HepG2 (cell line): ENCODE results near the gene DCDC2. TPM values are rescaled to one million over a fixed set of nuclear protein-coding genes. Genes with fewer than 3 reads are reported as not detected.

Experiments
- BORCS8-MEF2B ChIP-seq: sonication (generic); formaldehyde crosslinking; IDR thresholded peaks from 2 replicates; pipeline ENCODE4 v1.8.0; 2022; ENCODE audit warnings: mild to moderate bottlenecking, missing genetic modification reagents
- CBFB ChIP-seq: sonication (generic); formaldehyde crosslinking; IDR thresholded peaks from 2 replicates; pipeline ENCODE4 v1.4.0; 2020; ENCODE audit warnings: missing genetic modification reagents
- FOXK1 ChIP-seq: sonication (generic); formaldehyde crosslinking; IDR thresholded peaks from 2 replicates; pipeline ENCODE4 v1.4.0; 2020; ENCODE audit warnings: low read depth, missing genetic modification reagents, borderline replicate concordance
- FOXK2 ChIP-seq: fragments of 450-650 bp; IDR thresholded peaks from 2 replicates; pipeline ENCODE4 v1.6.1; 2016
- HOXA3 ChIP-seq: sonication (generic); formaldehyde crosslinking; IDR thresholded peaks from 2 replicates; pipeline ENCODE4 v1.5.0; 2020; ENCODE audit warnings: missing genetic modification reagents
- HOXD1 ChIP-seq: sonication (generic); formaldehyde crosslinking; IDR thresholded peaks from 2 replicates; pipeline ENCODE4 v1.5.0; 2020; ENCODE audit warnings: missing genetic modification reagents
- PITX1 ChIP-seq: sonication (generic); formaldehyde crosslinking; IDR thresholded peaks from 2 replicates; pipeline ENCODE4 v1.5.1; 2020; ENCODE audit warnings: mild to moderate bottlenecking, missing genetic modification reagents
- SMC3 ChIP-seq: IDR thresholded peaks from 2 replicates; pipeline ENCODE4 v1.6.1; 2011; ENCODE audit warnings: low read length, improper control_type of control experiment
- SRSF9 ChIP-seq: fragments of 200-400 bp; formaldehyde crosslinking; IDR thresholded peaks from 2 replicates; pipeline ENCODE4 v1.6.1; 2018; ENCODE audit warnings: borderline replicate concordance, mild to moderate bottlenecking, low read depth, low read length; ENCODE audit not compliant: insufficient read depth, poor library complexity, severe bottlenecking
- STAT5B ChIP-seq: sonication (generic); formaldehyde crosslinking; IDR thresholded peaks from 2 replicates; pipeline ENCODE4 v1.4.0; 2020; ENCODE audit warnings: missing genetic modification reagents
- ZEB1 ChIP-seq: IDR thresholded peaks from 2 replicates; pipeline ENCODE4 v1.6.1; 2012; ENCODE audit warnings: mild to moderate bottlenecking, low read depth, inconsistent platforms; ENCODE audit not compliant: insufficient replicate concordance
- ZNF451 ChIP-seq: sonication (generic); formaldehyde crosslinking; IDR thresholded peaks from 2 replicates; pipeline ENCODE4 v1.5.0; 2020; ENCODE audit warnings: mild to moderate bottlenecking, missing genetic modification reagents
- ZNF468 ChIP-seq: sonication (generic); formaldehyde crosslinking; IDR thresholded peaks from 2 replicates; pipeline ENCODE4 v1.8.0; 2022; ENCODE audit warnings: mild to moderate bottlenecking, moderate library complexity, missing genetic modification reagents
- ZNF558 ChIP-seq: sonication (generic); formaldehyde crosslinking; IDR thresholded peaks from 2 replicates; pipeline ENCODE4 v1.9.0; 2022; ENCODE audit warnings: mild to moderate bottlenecking, missing genetic modification reagents, borderline replicate concordance
- polyA plus RNA-seq, 8 experiments: library from polyadenylated mRNA; depleted of rRNA in 3 of 8; stranded (reverse) in 7 of 8; unstranded in 1 of 8; fragments of >200 nt; fragmentation: Illumina TruSeq in 4 of 8; extraction: Trizol in 4 of 8; gene quantifications; 2 replicates each; pipeline versions ENCODE4 v1.2.1 to v1.2.3, GENCODE V29; 2011 to 2016; ENCODE audit warnings: low read depth in 4 of 8, missing spikeins in 1 of 8, mixed read lengths in 1 of 8; ENCODE audit not compliant: insufficient read depth in 1 of 8
- total RNA-seq, 5 experiments: library from RNA; depleted of rRNA; stranded (reverse); fragments of >200 nt; fragmentation: Illumina TruSeq; extraction: Trizol; gene quantifications; 2 replicates each; pipeline ENCODE4 v1.2.3, GENCODE V29; 2016; ENCODE audit warnings: low read depth in 1 of 5
- TF ChIP-seq, protein P1 (sequence below): sonication (generic); formaldehyde crosslinking; IDR thresholded peaks from 2 replicates; pipeline ENCODE4 v1.4.0; 2020; ENCODE audit warnings: missing genetic modification reagents, low read depth, mild to moderate bottlenecking, borderline replicate concordance
- TF ChIP-seq, protein P2 (sequence below): sonication (generic); formaldehyde crosslinking; IDR thresholded peaks from 2 replicates; pipeline ENCODE4 v1.8.0; 2022; ENCODE audit warnings: mild to moderate bottlenecking, missing genetic modification reagents, borderline replicate concordance
- TF ChIP-seq, protein P3 (sequence below): IDR thresholded peaks from 2 replicates; pipeline ENCODE4 v1.6.1; 2016; ENCODE audit warnings: mild to moderate bottlenecking, missing biosample characterization, missing genetic modification reagents
- TF ChIP-seq, protein P4 (sequence below): sonication (generic); formaldehyde crosslinking; IDR thresholded peaks from 2 replicates; pipeline ENCODE4 v1.4.0; 2020; ENCODE audit warnings: missing genetic modification reagents
- TF ChIP-seq, protein P5 (sequence below): sonication (generic); formaldehyde crosslinking; conservative IDR thresholded peaks from 2 replicates; pipeline ENCODE4 v1.4.0; 2020; ENCODE audit warnings: missing genetic modification reagents

The DCDC2 gene
- total and polyA plus RNA-seq, 2 of the 13 experiments (the other 11 are each of a cell fraction or from before 2014, with no cell fraction given) = 9.0 to 36.2 TPM

DNA sequence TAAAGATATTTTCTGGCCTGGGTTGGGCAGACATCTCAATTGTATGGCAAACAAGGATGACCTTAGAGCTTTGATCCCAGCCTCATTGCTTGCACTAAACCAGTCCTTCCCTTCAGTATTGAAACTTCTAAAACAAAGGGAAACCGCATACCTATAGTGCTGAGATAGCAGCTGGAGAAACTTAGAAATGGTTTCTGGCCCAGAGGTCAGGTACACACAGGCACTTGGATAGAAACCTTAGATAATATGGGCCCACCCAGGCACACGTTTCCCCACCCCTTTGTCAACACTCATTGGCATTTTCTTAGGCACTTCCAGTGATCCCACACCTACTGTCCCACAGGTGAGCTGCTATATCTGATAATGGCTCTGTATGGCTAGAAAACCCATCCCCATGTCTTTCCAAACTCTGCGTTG, 209.7 kb downstream of the DCDC2 start (continued):
- no peak for TF ChIP-seq ZNF558
- peak; percentile 13; the same call in 1 of the 2 replicates for TF ChIP-seq FOXK2
- TF ChIP-seq, protein P1, sequence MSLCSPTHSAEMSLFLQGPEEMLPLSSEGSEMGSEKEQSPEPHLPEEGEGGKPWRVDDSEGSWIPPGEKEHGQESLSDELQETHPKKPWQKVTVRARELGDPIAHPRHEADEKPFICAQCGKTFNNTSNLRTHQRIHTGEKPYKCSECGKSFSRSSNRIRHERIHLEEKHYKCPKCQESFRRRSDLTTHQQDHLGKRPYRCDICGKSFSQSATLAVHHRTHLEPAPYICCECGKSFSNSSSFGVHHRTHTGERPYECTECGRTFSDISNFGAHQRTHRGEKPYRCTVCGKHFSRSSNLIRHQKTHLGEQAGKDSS (CRISPR knock-in tag) = 0 out of 2 replicates have a peak, but pooled peaks have one; percentile 28
- TF ChIP-seq, protein P2, sequence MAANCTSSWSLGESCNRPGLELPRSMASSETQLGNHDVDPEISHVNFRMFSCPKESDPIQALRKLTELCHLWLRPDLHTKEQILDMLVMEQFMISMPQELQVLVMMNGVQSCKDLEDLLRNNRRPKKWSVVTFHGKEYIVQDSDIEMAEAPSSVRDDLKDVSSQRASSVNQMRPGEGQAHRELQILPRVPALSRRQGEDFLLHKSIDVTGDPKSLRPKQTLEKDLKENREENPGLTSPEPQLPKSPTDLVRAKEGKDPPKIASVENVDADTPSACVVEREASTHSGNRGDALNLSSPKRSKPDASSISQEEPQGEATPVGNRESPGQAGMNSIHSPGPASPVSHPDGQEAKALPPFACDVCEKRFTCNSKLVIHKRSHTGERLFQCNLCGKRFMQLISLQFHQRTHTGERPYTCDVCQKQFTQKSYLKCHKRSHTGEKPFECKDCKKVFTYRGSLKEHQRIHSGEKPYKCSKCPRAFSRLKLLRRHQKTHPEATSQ = peak; percentile 50; the same call in 1 of the 2 replicates
- TF ChIP-seq HOXD1 = peak; percentile 42; the same call in 1 of the 2 replicates
- TF ChIP-seq PITX1 (CRISPR knock-in tag) = peak; percentile 85; the same call in 1 of the 2 replicates
- peak; percentile 43; the same call in 1 of the 2 replicates for TF ChIP-seq FOXK1 (CRISPR knock-in tag)
- TF ChIP-seq STAT5B (CRISPR knock-in tag) = no peak
- 0 out of 2 replicates have a peak, but pooled peaks have one; percentile 1 for TF ChIP-seq SMC3
- peak; percentile 69 for TF ChIP-seq HOXA3
- no peak for TF ChIP-seq ZNF451 (CRISPR knock-in tag)
- TF ChIP-seq BORCS8-MEF2B (CRISPR knock-in tag) = no peak
- TF ChIP-seq, protein P3, sequence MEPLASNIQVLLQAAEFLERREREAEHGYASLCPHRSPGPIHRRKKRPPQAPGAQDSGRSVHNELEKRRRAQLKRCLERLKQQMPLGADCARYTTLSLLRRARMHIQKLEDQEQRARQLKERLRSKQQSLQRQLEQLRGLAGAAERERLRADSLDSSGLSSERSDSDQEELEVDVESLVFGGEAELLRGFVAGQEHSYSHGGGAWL (CRISPR knock-in tag) = no peak
- no peak for TF ChIP-seq SRSF9
- peak; percentile 89; the same call in 1 of the 2 replicates for TF ChIP-seq CBFB (CRISPR knock-in tag)
- TF ChIP-seq, protein P4, sequence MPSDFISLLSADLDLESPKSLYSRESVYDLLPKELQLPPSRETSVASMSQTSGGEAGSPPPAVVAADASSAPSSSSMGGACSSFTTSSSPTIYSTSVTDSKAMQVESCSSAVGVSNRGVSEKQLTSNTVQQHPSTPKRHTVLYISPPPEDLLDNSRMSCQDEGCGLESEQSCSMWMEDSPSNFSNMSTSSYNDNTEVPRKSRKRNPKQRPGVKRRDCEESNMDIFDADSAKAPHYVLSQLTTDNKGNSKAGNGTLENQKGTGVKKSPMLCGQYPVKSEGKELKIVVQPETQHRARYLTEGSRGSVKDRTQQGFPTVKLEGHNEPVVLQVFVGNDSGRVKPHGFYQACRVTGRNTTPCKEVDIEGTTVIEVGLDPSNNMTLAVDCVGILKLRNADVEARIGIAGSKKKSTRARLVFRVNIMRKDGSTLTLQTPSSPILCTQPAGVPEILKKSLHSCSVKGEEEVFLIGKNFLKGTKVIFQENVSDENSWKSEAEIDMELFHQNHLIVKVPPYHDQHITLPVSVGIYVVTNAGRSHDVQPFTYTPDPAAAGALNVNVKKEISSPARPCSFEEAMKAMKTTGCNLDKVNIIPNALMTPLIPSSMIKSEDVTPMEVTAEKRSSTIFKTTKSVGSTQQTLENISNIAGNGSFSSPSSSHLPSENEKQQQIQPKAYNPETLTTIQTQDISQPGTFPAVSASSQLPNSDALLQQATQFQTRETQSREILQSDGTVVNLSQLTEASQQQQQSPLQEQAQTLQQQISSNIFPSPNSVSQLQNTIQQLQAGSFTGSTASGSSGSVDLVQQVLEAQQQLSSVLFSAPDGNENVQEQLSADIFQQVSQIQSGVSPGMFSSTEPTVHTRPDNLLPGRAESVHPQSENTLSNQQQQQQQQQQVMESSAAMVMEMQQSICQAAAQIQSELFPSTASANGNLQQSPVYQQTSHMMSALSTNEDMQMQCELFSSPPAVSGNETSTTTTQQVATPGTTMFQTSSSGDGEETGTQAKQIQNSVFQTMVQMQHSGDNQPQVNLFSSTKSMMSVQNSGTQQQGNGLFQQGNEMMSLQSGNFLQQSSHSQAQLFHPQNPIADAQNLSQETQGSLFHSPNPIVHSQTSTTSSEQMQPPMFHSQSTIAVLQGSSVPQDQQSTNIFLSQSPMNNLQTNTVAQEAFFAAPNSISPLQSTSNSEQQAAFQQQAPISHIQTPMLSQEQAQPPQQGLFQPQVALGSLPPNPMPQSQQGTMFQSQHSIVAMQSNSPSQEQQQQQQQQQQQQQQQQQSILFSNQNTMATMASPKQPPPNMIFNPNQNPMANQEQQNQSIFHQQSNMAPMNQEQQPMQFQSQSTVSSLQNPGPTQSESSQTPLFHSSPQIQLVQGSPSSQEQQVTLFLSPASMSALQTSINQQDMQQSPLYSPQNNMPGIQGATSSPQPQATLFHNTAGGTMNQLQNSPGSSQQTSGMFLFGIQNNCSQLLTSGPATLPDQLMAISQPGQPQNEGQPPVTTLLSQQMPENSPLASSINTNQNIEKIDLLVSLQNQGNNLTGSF (CRISPR knock-in tag) = no peak
- TF ChIP-seq ZNF468 (CRISPR knock-in tag) = no peak
- TF ChIP-seq, protein P5, sequence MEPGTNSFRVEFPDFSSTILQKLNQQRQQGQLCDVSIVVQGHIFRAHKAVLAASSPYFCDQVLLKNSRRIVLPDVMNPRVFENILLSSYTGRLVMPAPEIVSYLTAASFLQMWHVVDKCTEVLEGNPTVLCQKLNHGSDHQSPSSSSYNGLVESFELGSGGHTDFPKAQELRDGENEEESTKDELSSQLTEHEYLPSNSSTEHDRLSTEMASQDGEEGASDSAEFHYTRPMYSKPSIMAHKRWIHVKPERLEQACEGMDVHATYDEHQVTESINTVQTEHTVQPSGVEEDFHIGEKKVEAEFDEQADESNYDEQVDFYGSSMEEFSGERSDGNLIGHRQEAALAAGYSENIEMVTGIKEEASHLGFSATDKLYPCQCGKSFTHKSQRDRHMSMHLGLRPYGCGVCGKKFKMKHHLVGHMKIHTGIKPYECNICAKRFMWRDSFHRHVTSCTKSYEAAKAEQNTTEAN (CRISPR knock-in tag) = peak; percentile 81; the same call in 1 of the 2 replicates
- TF ChIP-seq ZEB1 = peak; percentile 93
